ENCODE measurements around the gene RPL29. TPM values are rescaled to one million over a fixed set of nuclear protein-coding genes. Genes with fewer than 3 reads are reported as not detected.

Gene RPL29
- total and polyA plus RNA-seq, 4 donors: 711 to 2,402 (median 1,234) TPM

- DNase-seq (no peak), ATAC-seq (ENCODE audit: insufficient read depth, low FRiP score) (no peak)
- peaks cover 0 to 7% (median under 1%) of the 10 kb centered on the region in 4 donors for H3K36me3 ChIP-seq (ENCODE audit: control insufficient read depth in 4 of 4, insufficient read depth in 4 of 4, low read length in 4 of 4)
- peaks cover 0 to 11% (median 4%) of the 10 kb centered on the region in 5 donors for H3K4me1 ChIP-seq (ENCODE audit: control insufficient read depth in 5 of 5, insufficient read depth in 5 of 5, low read length in 5 of 5)
- H3K27ac ChIP-seq (ENCODE audit: low read depth in 1 of 2, low read length in 1 of 2): no peak overlapping the region
- peaks cover 0 to 6% (median 0%) of the 10 kb centered on the region in 3 donors for H3K27me3 ChIP-seq (ENCODE audit: control insufficient read depth in 3 of 3, insufficient read depth in 3 of 3, low read length in 2 of 3)
- H3K9ac ChIP-seq (ENCODE audit: insufficient read depth in 1 of 2, low read length in 2 of 2): no peak overlapping the region
- H3K4me3 ChIP-seq: no peak overlapping the region
- no peaks in the 10 kb centered on the region for H3K9me3 ChIP-seq (ENCODE audit: control insufficient read depth in 4 of 4, insufficient read depth in 3 of 4, low read length in 3 of 4)
- 88% methylated on average over 1 of the region's 1 CpG for WGBS, 2 donors
- no peak for TF ChIP-seq CTCF (IDR thresholded peaks at IDR 0.05; ENCODE audit: control extremely low read depth, extremely low read depth)
Measured at GRCh38 chr3:51954713-51955112, 41.0 kb downstream of the RPL29 start.

GRCh38 chr3:51954105-51954504 lies 41.6 kb downstream of the RPL29 start:
- peaks cover 0 to 6% (median 0%) of the 10 kb centered on the region in 3 donors for H3K27me3 ChIP-seq (ENCODE audit: control insufficient read depth in 3 of 3, insufficient read depth in 3 of 3, low read length in 2 of 3)
- TF ChIP-seq CTCF (IDR thresholded peaks at IDR 0.05; ENCODE audit: control extremely low read depth, extremely low read depth): no peak
- H3K4me3 ChIP-seq: no peak overlapping the region
- no peak overlapping the region for H3K27ac ChIP-seq (ENCODE audit: low read depth in 1 of 2, low read length in 1 of 2)
- peaks cover 0 to 7% (median under 1%) of the 10 kb centered on the region in 4 donors for H3K36me3 ChIP-seq (ENCODE audit: control insufficient read depth in 4 of 4, insufficient read depth in 4 of 4, low read length in 4 of 4)
- 51 to 70% methylated on average over 6 of the region's 6 CpGs for whole genome bisulfite sequencing, 2 donors
- no peak for ATAC-seq (ENCODE audit: insufficient read depth, low FRiP score)
- peaks cover 0 to 11% (median 4%) of the 10 kb centered on the region in 5 donors for H3K4me1 ChIP-seq (ENCODE audit: control insufficient read depth in 5 of 5, insufficient read depth in 5 of 5, low read length in 5 of 5)
- H3K9ac ChIP-seq (ENCODE audit: insufficient read depth in 1 of 2, low read length in 2 of 2): no peak overlapping the region
- H3K9me3 ChIP-seq (ENCODE audit: control insufficient read depth in 4 of 4, insufficient read depth in 3 of 4, low read length in 3 of 4): no peaks in the 10 kb centered on the region
- DNase-seq: no peak

- Histone ChIP-seq H3K4me3 (no peak overlapping the region), H3K4me1 (ENCODE audit: control insufficient read depth in 5 of 5, insufficient read depth in 5 of 5, low read length in 5 of 5) (peaks cover 0 to 11% (median 4%) of the 10 kb centered on the region in 5 donors), H3K36me3 (ENCODE audit: control insufficient read depth in 4 of 4, insufficient read depth in 4 of 4, low read length in 4 of 4) (peaks cover 0 to 4% (median 0%) of the 10 kb centered on the region in 4 donors), H3K27me3 (ENCODE audit: control insufficient read depth in 3 of 3, insufficient read depth in 3 of 3, low read length in 2 of 3) (peaks cover 0 to 6% (median 0%) of the 10 kb centered on the region in 3 donors), H3K9me3 (ENCODE audit: control insufficient read depth in 4 of 4, insufficient read depth in 3 of 4, low read length in 3 of 4) (peaks cover 0 to 2% (median 0%) of the 10 kb centered on the region in 4 donors), H3K27ac (ENCODE audit: low read depth in 1 of 2, low read length in 1 of 2) (no peak overlapping the region), H3K9ac (ENCODE audit: insufficient read depth in 1 of 2, low read length in 2 of 2) (no peak overlapping the region)
- no peak for TF ChIP-seq CTCF (IDR thresholded peaks at IDR 0.05; ENCODE audit: control extremely low read depth, extremely low read depth)
- peak in 1 of 3 donors; percentile 26 for DNase-seq
- 47 to 63% methylated on average over 3 of the region's 3 CpGs for WGBS, 2 donors
- ATAC-seq (ENCODE audit: insufficient read depth, low FRiP score): no peak
Measured at GRCh38 chr3:51953445-51953844, 42.2 kb downstream of the RPL29 start.

DNA sequence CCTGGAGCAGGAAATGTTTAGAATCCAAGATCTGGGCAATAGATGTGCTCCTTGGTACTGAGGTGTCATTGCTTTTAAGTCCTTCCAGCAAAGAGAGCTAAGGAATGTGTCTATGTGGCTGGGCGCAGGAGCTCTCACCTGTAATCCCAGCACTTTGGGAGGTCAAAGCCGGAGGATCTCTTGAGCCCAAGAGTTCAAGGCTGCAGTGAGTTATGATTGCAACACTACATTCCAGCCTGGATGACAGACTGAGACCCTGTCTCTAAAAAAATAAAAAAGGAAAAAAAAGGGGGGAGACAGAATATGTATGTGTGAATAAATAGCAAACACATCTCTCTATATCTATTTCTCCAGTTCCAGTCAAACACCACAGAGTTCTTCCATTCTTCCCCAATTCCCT lies 44.8 kb downstream of the RPL29 start:
- H3K9ac ChIP-seq (ENCODE audit: insufficient read depth in 1 of 2, low read length in 2 of 2): no peak overlapping the region
- no peak for ATAC-seq (ENCODE audit: insufficient read depth, low FRiP score)
- peaks cover 0 to 5% (median 0%) of the 10 kb centered on the region in 5 donors for H3K4me1 ChIP-seq (ENCODE audit: control insufficient read depth in 5 of 5, insufficient read depth in 5 of 5, low read length in 5 of 5)
- no peak for DNase-seq
- peaks cover 0 to 6% (median 0%) of the 10 kb centered on the region in 3 donors for H3K27me3 ChIP-seq (ENCODE audit: control insufficient read depth in 3 of 3, insufficient read depth in 3 of 3, low read length in 2 of 3)
- TF ChIP-seq CTCF (IDR thresholded peaks at IDR 0.05; ENCODE audit: control extremely low read depth, extremely low read depth): no peak
- H3K4me3 ChIP-seq: no peak overlapping the region
- H3K9me3 ChIP-seq (ENCODE audit: control insufficient read depth in 4 of 4, insufficient read depth in 3 of 4, low read length in 3 of 4): peaks cover 0 to 2% (median 0%) of the 10 kb centered on the region in 4 donors
- WGBS, 2 donors: 90 to 96% methylated on average over 2 of the region's 2 CpGs
- peaks cover 0 to 2% (median 0%) of the 10 kb centered on the region in 4 donors for H3K36me3 ChIP-seq (ENCODE audit: control insufficient read depth in 4 of 4, insufficient read depth in 4 of 4, low read length in 4 of 4)
- no peak overlapping the region for H3K27ac ChIP-seq (ENCODE audit: low read depth in 1 of 2, low read length in 1 of 2)

All from lung (tissue), 12 donors.